ENCODE results near the gene TCEAL4.

GRCh38 chrX:103626855-103627254 lies 41.5 kb downstream of the TCEAL4 start:
- no peak for TF ChIP-seq CTCF (conservative IDR thresholded peaks at IDR 0.05; ENCODE audit: low read depth, low read length)
- no peak for TF ChIP-seq EZH2 (IDR thresholded peaks at IDR 0.05; ENCODE audit: low read length, unreplicated experiment)

All from PC-3 (cell line).